GM12873 (cell line): Measurements from ENCODE around the gene LRRC7.

ENCODE experiments used
- CTCF ChIP-seq: IDR thresholded peaks from 2 replicates; pipeline ENCODE4 v1.5.1; 2012; ENCODE audit warnings: low read depth, mild to moderate bottlenecking, moderate library complexity, low read length, control low read depth; ENCODE audit not compliant: insufficient read depth; ENCODE audit errors: missing control alignments

The LRRC7 gene

GRCh38 chr1:69878338-69878737 lies 310.6 kb downstream of the LRRC7 start:
- no peak for TF ChIP-seq CTCF

- TF ChIP-seq CTCF = no peak
Observed at GRCh38 chr1:69888657-69889056, 320.9 kb downstream of the LRRC7 start.

GRCh38 chr1:69898403-69898947 lies 330.8 kb downstream of the LRRC7 start:
- no peak for TF ChIP-seq CTCF

- no peak for TF ChIP-seq CTCF
Observed at GRCh38 chr1:69911301-69911801, 343.6 kb downstream of the LRRC7 start.

- TF ChIP-seq CTCF = no peak
Observed at GRCh38 chr1:69913977-69914376, 346.3 kb downstream of the LRRC7 start.

- TF ChIP-seq CTCF = no peak
Observed at GRCh38 chr1:69914976-69915765, 347.4 kb downstream of the LRRC7 start.

GRCh38 chr1:69919129-69919921 lies 351.6 kb downstream of the LRRC7 start:
- no peak for TF ChIP-seq CTCF
